Measurements from ENCODE around the gene SGSM1. TPM values are rescaled to one million over a fixed set of nuclear protein-coding genes. Genes with fewer than 3 reads are reported as not detected.

Gene SGSM1
- total RNA-seq, 1 experiment from 2014 or later, result 4.3 TPM

- no peak overlapping the region for H2BK15ac ChIP-seq (ENCODE audit: low read depth, low read length)
- H3K9me3 ChIP-seq (ENCODE audit: control insufficient read depth, low read depth, low read length), result no peaks in the 10 kb centered on the region
- H2AFZ ChIP-seq (ENCODE audit: low read length), result no peak overlapping the region
- no peak overlapping the region for H3K27ac Mint-ChIP-seq
- no peaks in the 10 kb centered on the region; the same call in 1 of the 2 replicates for H3K27me3 ChIP-seq (ENCODE audit: insufficient read depth, low read length)
- no peaks in the 10 kb centered on the region; the same call in 1 of the 2 replicates for H3K4me1 ChIP-seq (ENCODE audit: insufficient read depth, low read length)
- H2BK20ac ChIP-seq (ENCODE audit: low read depth, low read length, poor library complexity, severe bottlenecking), result no peak overlapping the region
- no peak overlapping the region for H4K91ac ChIP-seq (ENCODE audit: insufficient read length, low read depth, low read length)
- H2BK5ac ChIP-seq (ENCODE audit: insufficient read length, low read length), result no peak overlapping the region
- no peaks in the 10 kb centered on the region for H3K9me3 Mint-ChIP-seq
- peaks cover 12% of the 10 kb centered on the region in 2 experiments for H3K4me1 Mint-ChIP-seq
- H2AK5ac ChIP-seq (ENCODE audit: insufficient read length, low read length), result no peak overlapping the region
- no peaks in the 10 kb centered on the region for H3K79me2 ChIP-seq (ENCODE audit: insufficient read depth, low read length)
- TF ChIP-seq CTCF (conservative IDR thresholded peaks at IDR 0.05), result no peak
- no CpG with 5 or more reads among the region's 6 CpGs for WGBS (ENCODE audit: extremely low coverage, insufficient read length, low lambda C conversion rate)
- H2BK120ac ChIP-seq (ENCODE audit: low read depth, low read length, poor library complexity, severe bottlenecking), result no peak overlapping the region
- no peak overlapping the region for H3K4me3 Mint-ChIP-seq
- no peak overlapping the region for H2BK12ac ChIP-seq (ENCODE audit: insufficient read length, low read depth, low read length)
- no peaks in the 10 kb centered on the region for H3K79me1 ChIP-seq (ENCODE audit: insufficient read depth, low read depth, low read length, poor library complexity, severe bottlenecking)
- no peak overlapping the region for H3K9ac ChIP-seq (ENCODE audit: extremely low read depth, insufficient read length, low read length)
- H3K27me3 Mint-ChIP-seq (ENCODE audit: low read depth), result no peaks in the 10 kb centered on the region; the same call in 1 of the 2 replicates
- H3T11ph ChIP-seq (ENCODE audit: low read length), result no peak overlapping the region
- H3K56ac ChIP-seq (ENCODE audit: insufficient read length, low read depth, low read length), result no peak overlapping the region
- H3K4me2 ChIP-seq (ENCODE audit: insufficient read depth, insufficient read length, low read length), result no peak overlapping the region
- H3K14ac ChIP-seq (ENCODE audit: insufficient read depth, low read length), result no peak overlapping the region
- no peak overlapping the region for H3K27ac ChIP-seq (ENCODE audit: insufficient read length, low read depth, low read length)
- no peaks in the 10 kb centered on the region for H3K23me2 ChIP-seq (ENCODE audit: insufficient read length, low read depth, low read length, poor library complexity, severe bottlenecking)
- no peaks in the 10 kb centered on the region for H3K36me3 Mint-ChIP-seq (ENCODE audit: insufficient read depth in 1 of 3, low read depth in 3 of 3)
- no peak overlapping the region for H4K8ac ChIP-seq (replicated peaks; ENCODE audit: insufficient read length, low read depth, low read length)
- no peak overlapping the region for H3K4ac ChIP-seq (ENCODE audit: low read depth, low read length)
- H4K5ac ChIP-seq (ENCODE audit: insufficient read length, low read depth, low read length), result no peak overlapping the region
- no peaks in the 10 kb centered on the region for H4K20me1 ChIP-seq (ENCODE audit: control insufficient read depth, insufficient read depth, insufficient read length)
- DNase-seq, result no peak
- H3K18ac ChIP-seq (ENCODE audit: insufficient read length, low read depth, low read length), result no peak overlapping the region
- no peak overlapping the region for H3K23ac ChIP-seq (ENCODE audit: insufficient read length, low read depth, low read length)
Measured at GRCh38 chr22:24759765-24760164, 46.2 kb upstream of the SGSM1 start.
